Mesendoderm (in vitro differentiated cells): ENCODE results near the gene MCEMP1.
A peak's percentile ranks its signal among the peaks of the same experiment; 100 is the strongest.

Experiments
- DNase-seq: peaks from one replicate; pipeline ENCODE4 v3.0.0; 2013
- H2AK5ac ChIP-seq: 2 replicates; pipeline ENCODE4 v1.6.1; 2013; ENCODE audit warnings: low read length, inconsistent platforms
- H2BK120ac ChIP-seq: 2 replicates; pipeline ENCODE4 v1.6.1; 2013; ENCODE audit warnings: low read depth, mild to moderate bottlenecking, low read length, moderate library complexity, mixed read lengths
- H2BK15ac ChIP-seq: replicated peaks from 2 replicates; pipeline ENCODE4 v1.6.1; 2013; ENCODE audit warnings: low read depth, mild to moderate bottlenecking, moderate library complexity
- H2BK5ac ChIP-seq: 2 replicates; pipeline ENCODE4 v1.6.1; 2013; ENCODE audit warnings: low read length, inconsistent platforms
- H3K18ac ChIP-seq: 2 replicates; pipeline ENCODE4 v1.6.1; 2013; ENCODE audit warnings: mild to moderate bottlenecking, low read length, mixed read lengths
- H3K23ac ChIP-seq: one replicate; pipeline ENCODE4 v1.6.1; 2013; ENCODE audit warnings: low read length
- H3K27ac ChIP-seq: 2 replicates; pipeline ENCODE4 v1.5.1; 2013; ENCODE audit warnings: low read depth, mild to moderate bottlenecking, inconsistent platforms, low read length, moderate library complexity
- H3K27me3 ChIP-seq: 2 replicates; pipeline ENCODE4 v1.6.1; 2013; ENCODE audit warnings: low read length, control low read depth, mild to moderate bottlenecking, inconsistent platforms; ENCODE audit not compliant: insufficient read depth, poor library complexity
- H3K36me3 ChIP-seq: 2 replicates; pipeline ENCODE4 v1.6.1; 2013; ENCODE audit warnings: low read length, inconsistent platforms; ENCODE audit not compliant: control insufficient read depth, insufficient read depth
- H3K4ac ChIP-seq: one replicate; pipeline ENCODE4 v1.6.1; 2013; ENCODE audit warnings: low read depth, mild to moderate bottlenecking, low read length, moderate library complexity
- H3K4me1 ChIP-seq: 2 replicates; pipeline ENCODE4 v1.6.1; 2013; ENCODE audit warnings: low read depth, low read length, inconsistent platforms; ENCODE audit not compliant: control insufficient read depth
- H3K4me2 ChIP-seq: 2 replicates; pipeline ENCODE4 v1.6.1; 2013; ENCODE audit warnings: low read length
- H3K4me3 ChIP-seq: 2 replicates; pipeline ENCODE4 v1.5.1; 2013; ENCODE audit warnings: mild to moderate bottlenecking, low read length
- H3K56ac ChIP-seq: one replicate; pipeline ENCODE4 v1.6.1; 2013; ENCODE audit warnings: low read length
- H3K79me1 ChIP-seq: 2 replicates; pipeline ENCODE4 v1.6.1; 2013; ENCODE audit warnings: low read length, inconsistent platforms
- H3K79me2 ChIP-seq: 2 replicates; pipeline ENCODE4 v1.6.1; 2013; ENCODE audit warnings: mild to moderate bottlenecking, low read length; ENCODE audit not compliant: control insufficient read depth, insufficient read depth
- H3K9ac ChIP-seq: 2 replicates; pipeline ENCODE4 v1.6.1; 2013; ENCODE audit warnings: low read length, inconsistent platforms
- H4K5ac ChIP-seq: one replicate; pipeline ENCODE4 v1.6.1; 2013; ENCODE audit warnings: low read length
- H4K8ac ChIP-seq: one replicate; pipeline ENCODE4 v1.6.1; 2013; ENCODE audit warnings: low read depth, mild to moderate bottlenecking, control low read depth, low read length, moderate library complexity
- WGBS: extraction: QIAGEN DNeasy Blood & Tissue Kit; methylation state at CpG from one replicate; pipeline ENCODE4 v1.1.7; 2013; ENCODE audit warnings: low lambda C conversion rate, missing lambda C conversion rate; ENCODE audit not compliant: insufficient coverage; ENCODE audit errors: extremely low coverage; 5-methylcytosine and 5-hydroxymethylcytosine counted together

MCEMP1 gene

DNA sequence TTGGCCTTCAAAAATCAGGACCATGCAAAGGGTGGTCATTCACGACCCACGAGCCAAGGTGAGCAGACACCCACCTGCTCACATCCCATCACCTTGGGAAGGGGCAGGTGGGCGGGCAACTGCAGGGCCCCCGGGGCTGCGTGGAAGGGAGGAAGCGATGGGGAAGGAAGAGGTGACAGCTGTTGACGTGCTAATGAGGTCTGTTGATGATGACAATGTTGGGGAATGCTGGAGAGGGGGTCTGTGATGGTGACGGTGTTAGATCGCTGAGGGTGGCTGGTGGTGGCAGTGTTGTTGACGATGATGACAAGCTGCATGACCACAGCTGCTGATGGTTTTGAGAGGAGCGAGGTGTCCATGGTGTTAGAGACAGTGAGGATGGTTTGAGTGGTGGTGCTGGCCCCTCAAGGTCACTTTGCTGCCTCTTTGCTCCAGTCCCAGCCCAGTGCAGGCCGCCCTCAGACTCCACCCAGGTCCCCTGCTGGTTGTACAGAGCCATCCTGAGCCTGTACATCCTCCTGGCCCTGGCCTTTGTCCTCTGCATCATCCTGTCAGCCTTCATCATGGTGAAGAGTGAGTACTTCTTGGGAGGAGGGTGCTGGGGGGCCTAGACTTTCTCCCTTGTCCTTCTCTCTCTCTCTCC is 900 bp downstream of the MCEMP1 start:
- no peaks in the 10 kb centered on the region for H3K27me3 ChIP-seq
- no CpG with 5 or more reads among the region's 12 CpGs for WGBS

DNA sequence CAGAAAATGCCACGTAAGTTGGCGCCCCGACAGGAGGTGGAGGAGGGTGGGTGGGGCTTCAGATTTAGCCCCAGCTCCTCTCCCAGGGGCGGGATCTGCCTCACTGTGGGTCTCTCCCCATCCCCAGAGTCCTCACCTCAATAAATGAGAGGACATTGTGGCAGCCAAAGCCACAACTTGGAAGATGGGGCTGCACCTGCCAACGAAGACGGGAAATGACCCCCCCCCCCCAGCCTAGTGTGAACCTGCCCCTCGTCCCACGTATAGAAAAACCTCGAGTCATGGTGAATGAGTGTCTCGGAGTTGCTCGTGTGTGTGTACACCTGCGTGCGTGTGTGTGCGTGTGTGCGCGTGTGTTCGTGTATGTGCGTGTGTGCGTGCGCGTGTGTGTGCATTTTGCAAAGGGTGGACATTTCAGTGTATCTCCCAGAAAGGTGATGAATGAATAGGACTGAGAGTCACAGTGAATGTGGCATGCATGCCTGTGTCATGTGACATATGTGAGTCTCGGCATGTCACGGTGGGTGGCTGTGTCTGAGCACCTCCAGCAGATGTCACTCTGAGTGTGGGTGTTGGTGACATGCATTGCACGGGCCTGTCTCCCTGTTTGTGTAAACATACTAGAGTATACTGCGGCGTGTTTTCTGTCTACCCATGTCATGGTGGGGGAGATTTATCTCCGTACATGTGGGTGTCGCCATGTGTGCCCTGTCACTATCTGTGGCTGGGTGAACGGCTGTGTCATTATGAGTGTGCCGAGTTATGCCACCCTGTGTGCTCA is 2.3 kb downstream of the MCEMP1 start:
- Histone ChIP-seq H3K4ac (no peak overlapping the region), H2BK5ac (no peak overlapping the region), H3K79me2 (peaks cover 4% of the 10 kb centered on the region), H3K27ac (no peak overlapping the region), H3K4me2 (no peak overlapping the region), H3K27me3 (no peaks in the 10 kb centered on the region), H3K4me3 (no peak overlapping the region), H3K18ac (no peak overlapping the region), H4K8ac (no peak overlapping the region), H3K9ac (no peak overlapping the region), H3K79me1 (peaks cover 3% of the 10 kb centered on the region), H3K56ac (no peak overlapping the region), H4K5ac (no peak overlapping the region), H3K36me3 (no peaks in the 10 kb centered on the region), H2BK120ac (no peak overlapping the region), H2AK5ac (no peak overlapping the region), H3K23ac (no peak overlapping the region), H3K4me1 (peaks cover 3% of the 10 kb centered on the region), H2BK15ac (no peak overlapping the region)
- no peak for DNase-seq
- no CpG with 5 or more reads among the region's 30 CpGs for WGBS

More for the DNA sequence above, 900 bp downstream of the MCEMP1 start:
- no peak overlapping the region for H3K9ac ChIP-seq
- DNase-seq = peak; percentile 51
- H3K4me3 ChIP-seq = no peak overlapping the region
- no peak overlapping the region for H4K5ac ChIP-seq
- no peak overlapping the region for H2BK5ac ChIP-seq
- H2AK5ac ChIP-seq = no peak overlapping the region
- no peak overlapping the region for H2BK15ac ChIP-seq
- no peak overlapping the region for H3K18ac ChIP-seq
- no peak overlapping the region for H3K4me2 ChIP-seq
- H3K4ac ChIP-seq = no peak overlapping the region
- H3K79me2 ChIP-seq = peaks cover 4% of the 10 kb centered on the region
- no peak overlapping the region for H3K23ac ChIP-seq
- peaks cover 3% of the 10 kb centered on the region for H3K4me1 ChIP-seq
- no peaks in the 10 kb centered on the region for H3K36me3 ChIP-seq
- H3K56ac ChIP-seq = no peak overlapping the region
- H2BK120ac ChIP-seq = no peak overlapping the region
- no peak overlapping the region for H4K8ac ChIP-seq
- H3K79me1 ChIP-seq = peaks cover 3% of the 10 kb centered on the region
- no peak overlapping the region for H3K27ac ChIP-seq

DNA sequence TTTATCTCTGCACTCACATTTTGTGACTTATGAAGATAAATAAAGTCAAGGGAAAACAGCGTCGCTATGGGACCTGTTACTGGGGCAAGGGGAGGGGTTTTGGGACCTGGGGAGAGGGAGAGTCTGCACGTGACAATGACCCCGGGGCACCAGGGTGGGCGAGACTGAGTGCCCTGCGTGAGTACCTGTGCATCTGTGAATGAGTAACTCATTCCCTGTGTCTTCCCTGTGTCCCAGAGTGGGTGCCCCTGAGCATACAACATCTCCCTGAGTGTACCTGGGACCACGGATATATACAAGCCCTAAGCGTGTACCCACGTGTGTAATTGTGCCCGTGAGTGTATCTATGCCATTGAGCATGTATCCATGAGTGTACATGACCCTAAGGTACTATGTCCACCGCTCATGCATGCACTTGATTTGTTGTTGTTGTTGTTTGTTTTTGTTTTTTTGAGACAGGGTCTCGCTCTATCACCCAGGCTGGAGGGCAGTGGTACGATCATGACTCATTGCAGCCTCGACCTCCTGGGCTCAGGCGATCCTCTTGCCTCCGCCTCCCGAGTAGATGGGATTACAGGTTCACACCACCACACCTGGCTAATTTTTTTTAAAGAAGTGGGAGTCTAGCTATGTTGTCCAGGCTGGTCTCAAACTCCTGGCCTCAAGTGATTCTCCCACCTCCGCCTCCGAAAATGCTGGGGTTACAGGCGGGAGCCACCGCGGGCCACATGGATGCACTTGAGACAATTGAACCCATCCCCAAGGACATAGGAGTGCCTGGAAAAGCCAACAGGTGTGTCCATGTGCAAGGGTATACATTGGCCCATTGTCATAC is 3.1 kb downstream of the MCEMP1 start:
- Histone ChIP-seq H4K8ac (no peak overlapping the region), H2BK120ac (no peak overlapping the region), H3K27ac (no peak overlapping the region), H3K4me1 (peaks cover 3% of the 10 kb centered on the region), H3K18ac (no peak overlapping the region), H3K23ac (no peak overlapping the region), H2BK5ac (no peak overlapping the region), H3K9ac (peak overlapping the region; percentile 48), H3K4me2 (no peak overlapping the region), H2AK5ac (no peak overlapping the region), H3K36me3 (no peaks in the 10 kb centered on the region), H3K79me2 (peaks cover 4% of the 10 kb centered on the region), H3K27me3 (no peaks in the 10 kb centered on the region), H2BK15ac (no peak overlapping the region), H4K5ac (no peak overlapping the region), H3K79me1 (peaks cover 3% of the 10 kb centered on the region), H3K4me3 (no peak overlapping the region), H3K4ac (no peak overlapping the region), H3K56ac (peak overlapping the region; percentile 67)
- WGBS = no CpG with 5 or more reads among the region's 22 CpGs
- no peak for DNase-seq

DNA sequence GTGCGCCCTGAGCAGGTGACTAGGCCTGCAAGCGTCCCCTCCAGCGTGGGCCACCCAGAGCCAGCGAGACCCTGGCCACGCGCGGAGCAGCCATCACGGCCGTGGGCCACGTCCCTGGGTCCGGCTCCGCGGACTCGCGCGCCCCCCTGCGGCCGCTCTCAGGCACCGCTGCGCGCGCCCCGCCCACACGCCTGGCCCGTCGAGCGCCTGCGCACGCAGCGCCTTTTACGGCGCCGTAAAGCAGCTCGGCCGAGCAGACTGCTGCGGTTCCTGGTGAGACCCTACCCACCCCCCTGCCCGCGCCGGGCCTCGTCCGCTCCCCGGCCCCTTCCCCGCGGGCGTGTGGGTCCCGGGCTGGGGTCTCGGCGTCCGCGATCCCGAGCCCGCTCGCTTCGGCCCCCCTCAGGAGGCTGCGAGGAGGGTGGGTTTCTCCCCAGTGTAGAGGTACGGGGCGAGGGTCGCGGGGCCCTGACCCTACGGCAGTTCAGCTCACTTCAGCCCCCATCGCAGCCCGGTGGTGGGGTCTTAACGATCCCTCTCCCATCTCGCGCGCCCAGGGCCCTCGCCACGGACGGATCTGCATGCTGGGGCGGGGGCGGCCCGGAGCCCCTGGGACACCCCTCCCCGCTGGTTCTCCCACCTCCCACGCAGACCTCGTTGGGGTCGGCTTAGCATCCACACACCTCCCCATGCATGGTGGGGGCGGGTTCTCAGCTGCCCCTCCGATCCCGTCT is 3.9 kb downstream of the MCEMP1 start, which contains the start of gene TRAPPC5:
TRAPPC5 (plus strand) TSS at position 228 of the 734 bp plus-strand sequence. CDS start 1,421 bp downstream, outside the sequence.
- Histone ChIP-seq H2BK5ac (no peak within 1 kb of the TSS), H2AK5ac (no peak within 1 kb of the TSS), H3K9ac (peak within 1 kb of the TSS; percentile 93), H3K4me2 (peak within 1 kb of the TSS; percentile 89), H3K4me1 (peaks cover 3% of the 10 kb centered on the region), H3K23ac (no peak within 1 kb of the TSS), H3K18ac (peak within 1 kb of the TSS; percentile 91), H3K56ac (peak within 1 kb of the TSS; percentile 89), H3K27me3 (no peaks in the 10 kb centered on the region), H3K27ac (no peak within 1 kb of the TSS), H3K36me3 (no peaks in the 10 kb centered on the region), H2BK15ac (no peak within 1 kb of the TSS), H3K79me1 (peaks cover 3% of the 10 kb centered on the region), H3K4ac (peak within 1 kb of the TSS; percentile 8), H4K8ac (no peak within 1 kb of the TSS), H3K79me2 (peaks cover 4% of the 10 kb centered on the region), H3K4me3 (peak within 1 kb of the TSS; percentile 85), H4K5ac (no peak within 1 kb of the TSS), H2BK120ac (no peak within 1 kb of the TSS)
- WGBS = no CpG with 5 or more reads among the region's 79 CpGs
- DNase-seq = peak; percentile 89

DNA sequence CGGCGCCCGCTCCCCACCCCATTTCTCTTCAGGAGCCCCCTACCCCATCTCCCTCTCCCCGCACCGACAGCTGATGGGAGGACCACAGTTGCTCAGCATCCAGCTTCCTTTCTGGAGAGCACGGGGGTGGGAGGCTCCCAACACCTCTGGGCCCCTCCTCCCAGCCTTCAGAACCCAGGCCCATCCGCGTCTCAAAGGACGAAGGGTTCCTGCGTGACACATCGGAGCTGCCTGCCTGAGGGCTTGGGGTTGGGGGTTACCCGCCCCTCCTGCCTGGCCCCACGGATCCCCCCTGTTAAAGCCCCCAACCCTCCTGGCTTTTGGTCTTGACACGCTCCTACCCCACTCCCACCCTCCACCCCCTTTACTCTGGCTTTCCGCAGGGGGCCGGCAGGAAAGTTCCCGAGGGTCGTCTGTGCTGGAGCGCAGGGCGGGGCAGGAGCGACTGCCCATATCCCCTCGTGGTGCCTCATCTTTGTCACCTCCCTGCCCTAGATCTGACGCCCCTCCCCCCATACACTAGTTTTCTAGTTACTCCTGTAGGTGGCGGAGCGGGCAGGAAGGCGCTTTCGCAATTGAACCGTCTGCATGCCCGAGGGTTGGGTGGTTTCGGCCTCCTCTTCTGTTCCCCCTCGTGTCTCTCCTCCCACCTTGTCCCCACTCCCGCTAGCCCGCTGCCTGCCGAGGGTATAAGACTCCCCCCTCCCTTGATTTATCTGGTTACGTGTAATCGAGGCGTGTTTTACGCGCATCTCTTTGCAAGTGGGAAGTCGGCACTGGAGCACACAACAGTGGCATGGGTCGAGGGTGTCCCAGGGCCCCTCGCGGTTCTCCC is 4.7 kb downstream of the MCEMP1 start:
- Histone ChIP-seq H3K4ac (peak overlapping the region; percentile 8), H4K8ac (no peak overlapping the region), H2BK120ac (no peak overlapping the region), H3K79me2 (peaks cover 4% of the 10 kb centered on the region), H3K27me3 (no peaks in the 10 kb centered on the region), H3K23ac (no peak overlapping the region), H3K56ac (peak overlapping the region; percentile 89), H2BK15ac (no peak overlapping the region), H3K4me1 (peaks cover 3% of the 10 kb centered on the region), H3K18ac (no peak overlapping the region), H3K4me2 (peak overlapping the region; percentile 89), H2AK5ac (peak overlapping the region; percentile 95), H3K36me3 (no peaks in the 10 kb centered on the region), H3K4me3 (peak overlapping the region; percentile 85), H4K5ac (no peak overlapping the region), H2BK5ac (no peak overlapping the region), H3K9ac (peak overlapping the region; percentile 93), H3K79me1 (peaks cover 3% of the 10 kb centered on the region), H3K27ac (no peak overlapping the region)
- WGBS = no CpG with 5 or more reads among the region's 43 CpGs
- peak; percentile 95 for DNase-seq
